GM21723 (cell line): Measurements from ENCODE around the gene PLPPR1.

Source experiments
- ATAC-seq: cut with Tn5 transposase; IDR thresholded peaks from one replicate; pipeline ENCODE4 v1.9.1; 2021; ENCODE audit warnings: mild to moderate bottlenecking, moderate library complexity; ENCODE audit not compliant: unreplicated experiment

PLPPR1 gene

DNA sequence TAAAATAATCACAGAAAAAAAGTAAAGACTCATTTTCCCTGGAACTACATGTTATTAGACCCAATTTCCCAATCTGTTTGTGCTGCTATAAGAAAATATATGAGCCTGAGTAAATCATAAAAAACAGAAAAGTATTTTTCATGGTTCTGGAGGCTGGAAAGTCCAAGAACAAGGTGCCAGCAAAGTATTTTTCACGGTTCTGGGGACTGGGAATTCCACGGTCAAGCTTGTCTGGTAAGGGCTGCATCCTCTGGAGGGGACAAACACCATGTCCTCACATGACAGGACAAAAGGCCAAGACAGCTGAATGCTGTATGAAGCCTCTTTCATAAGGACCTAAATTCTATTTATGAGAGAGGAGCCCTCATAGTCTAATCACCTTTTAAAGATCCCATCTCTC, 172.3 kb downstream of the PLPPR1 start:
- ATAC-seq, result no peak

DNA sequence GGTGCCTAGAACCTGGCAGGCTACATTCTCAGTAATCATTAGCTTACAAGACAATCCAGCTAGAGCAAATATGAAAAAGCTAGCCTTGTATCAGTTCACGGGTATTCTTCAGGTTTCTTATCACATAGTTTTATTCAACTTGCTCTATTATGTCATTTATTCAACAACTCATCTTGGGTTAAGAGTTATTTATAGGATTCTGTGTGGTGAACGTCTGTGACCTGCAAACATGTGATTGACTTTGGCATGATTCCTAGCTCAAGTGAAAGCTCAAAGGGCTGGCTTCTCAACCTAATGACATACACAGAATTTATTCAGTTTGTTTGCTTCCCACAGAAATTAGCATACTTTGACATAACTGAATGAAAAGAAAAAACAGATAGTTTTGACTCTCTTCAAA, 173.1 kb downstream of the PLPPR1 start:
- no peak for ATAC-seq

- no peak for ATAC-seq
These were observed 181.1 kb downstream of the PLPPR1 start for GRCh38 chr9:101209670-101210069.

DNA sequence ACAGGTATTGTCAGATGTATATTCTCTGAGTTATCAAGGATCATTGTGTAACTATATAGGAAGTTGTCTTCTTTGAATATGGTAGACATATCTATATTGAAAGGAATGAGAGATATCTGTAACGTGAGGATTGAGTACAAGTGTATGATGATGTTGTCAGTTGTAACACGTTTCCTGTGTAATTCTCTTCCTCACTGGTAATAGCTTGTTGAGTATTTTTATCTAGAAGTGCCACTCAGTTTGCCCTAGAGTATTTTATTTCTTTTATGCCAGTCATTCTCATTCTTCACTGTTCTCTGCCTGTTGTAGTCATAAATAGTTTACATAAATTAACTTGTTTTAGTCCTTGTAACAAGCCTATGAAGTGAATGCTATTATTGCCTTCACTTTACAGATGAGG, 184.1 kb downstream of the PLPPR1 start:
- no peak for ATAC-seq

GRCh38 chr9:101219030-101219429, 190.5 kb downstream of the PLPPR1 start:
- ATAC-seq, result no peak

DNA sequence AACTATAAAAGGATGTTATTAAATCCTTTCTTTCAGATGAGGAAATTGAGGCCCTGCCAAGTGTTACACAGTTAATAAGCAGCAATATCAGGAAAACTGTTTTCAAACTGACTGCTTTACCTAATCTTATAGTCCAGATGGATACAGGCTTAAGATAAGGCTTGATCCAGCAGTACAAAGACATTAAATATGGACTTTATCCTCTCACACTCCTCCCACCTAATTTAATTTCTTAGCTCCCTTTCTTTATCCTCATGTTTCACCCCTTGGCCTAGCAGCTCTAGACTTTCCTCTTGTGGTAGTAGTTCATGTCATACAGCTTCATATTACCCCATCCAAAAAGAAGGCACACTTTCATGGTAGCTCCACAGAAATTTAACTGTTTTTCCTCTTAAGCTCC, 191.8 kb downstream of the PLPPR1 start:
- ATAC-seq, result no peak

DNA sequence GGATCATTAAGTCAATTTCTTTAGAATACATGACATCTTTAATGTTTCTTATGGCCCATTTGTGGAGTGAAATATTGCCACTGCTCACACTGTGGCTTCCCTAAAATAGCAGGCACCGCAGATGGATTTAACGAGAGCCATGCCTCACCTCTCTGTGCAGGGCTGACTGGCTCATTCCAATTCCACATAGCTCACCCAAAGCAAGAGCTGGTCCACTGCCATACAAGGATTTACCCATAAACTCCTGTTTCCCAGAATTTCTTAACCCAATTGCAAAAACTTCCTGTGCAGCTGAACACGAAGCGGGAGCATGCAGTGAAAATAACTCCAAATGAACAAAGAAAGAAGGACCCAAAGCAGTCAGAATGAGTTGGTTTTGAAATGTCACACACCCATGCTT, 196.7 kb downstream of the PLPPR1 start:
- ATAC-seq, result no peak

GRCh38 chr9:101226161-101226560, 197.6 kb downstream of the PLPPR1 start:
- no peak for ATAC-seq

GRCh38 chr9:101226803-101227202, 198.3 kb downstream of the PLPPR1 start:
- ATAC-seq, result no peak

DNA sequence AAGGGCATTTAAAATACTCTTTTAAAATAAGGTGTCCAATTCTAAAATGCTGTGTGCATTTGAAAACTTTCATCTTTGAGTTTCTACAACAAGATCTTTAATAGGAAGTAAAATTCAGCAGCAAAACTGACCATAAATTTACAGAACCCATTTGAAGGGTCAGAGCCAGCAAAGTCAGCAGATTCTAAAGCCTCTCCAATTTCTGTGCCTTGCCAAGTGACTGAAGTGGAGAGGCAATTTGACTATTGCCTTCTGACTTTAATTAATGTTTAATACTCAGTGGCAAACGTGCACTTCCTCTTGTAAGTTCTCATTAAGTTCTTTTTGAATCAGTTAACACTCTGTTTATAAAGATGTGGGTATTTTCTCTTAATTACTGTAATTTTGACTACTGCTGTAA, 201.1 kb downstream of the PLPPR1 start:
- no peak for ATAC-seq

DNA sequence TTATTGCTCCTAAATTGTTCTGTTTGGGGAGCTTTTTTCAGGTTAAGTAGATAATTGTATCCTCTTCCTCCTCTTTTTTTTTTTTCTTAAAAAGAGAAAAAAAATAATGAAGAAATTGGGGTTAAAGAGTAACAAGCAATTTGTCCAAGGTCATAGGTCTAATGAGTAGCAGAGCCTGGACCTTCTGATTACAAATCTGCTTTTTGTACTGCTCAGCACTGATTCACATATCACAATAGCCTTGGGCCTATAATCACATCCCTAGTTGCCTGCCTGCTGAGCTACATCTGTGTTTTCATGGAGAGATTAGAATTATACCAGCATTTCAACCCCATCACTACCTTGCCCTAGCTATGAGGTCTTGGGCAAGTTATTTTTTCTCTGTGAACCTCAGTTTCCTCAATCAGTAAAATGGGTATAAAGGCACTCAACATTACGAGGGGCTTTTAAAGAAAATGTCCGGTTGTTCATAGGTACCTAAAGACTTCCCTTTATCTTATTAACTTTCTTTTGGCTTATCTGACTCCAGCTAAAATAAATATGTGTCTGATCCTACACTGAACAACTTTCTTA, 204.0 kb downstream of the PLPPR1 start:
- ATAC-seq, result no peak

DNA sequence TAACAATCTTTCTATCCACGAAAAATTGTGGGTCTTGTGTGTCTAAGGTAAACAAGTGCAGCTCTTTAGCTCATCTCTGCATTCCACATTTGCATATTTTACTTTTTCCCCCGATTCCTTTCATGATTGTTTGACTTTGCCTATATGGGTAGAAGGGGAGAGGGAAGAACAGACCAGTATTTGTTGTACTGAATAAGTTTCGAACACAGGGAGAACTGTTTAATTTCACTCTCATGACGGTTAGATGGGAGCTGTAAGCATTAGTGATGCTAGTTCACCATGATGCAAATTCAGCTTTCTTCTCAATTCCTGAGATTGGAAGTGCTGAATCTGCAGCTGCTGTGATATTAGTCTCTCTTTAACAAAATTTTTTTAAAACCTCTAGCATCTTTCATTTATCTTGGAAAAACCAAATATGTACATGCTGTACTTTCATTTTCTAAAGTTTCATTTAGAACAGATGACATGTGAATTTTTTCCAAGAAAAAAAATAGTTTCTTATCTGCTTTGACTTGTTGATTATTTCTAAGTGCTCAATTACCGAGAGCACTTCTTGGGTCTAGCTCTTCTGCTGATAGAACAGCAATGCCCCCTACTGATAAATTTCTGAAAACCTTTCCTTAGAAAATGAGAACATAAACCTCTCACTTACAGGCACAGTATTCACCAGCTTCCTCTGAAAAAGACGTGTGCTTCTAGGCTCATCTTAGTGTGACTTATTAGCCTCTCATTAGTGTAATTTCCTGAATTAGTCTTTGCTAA, 206.8 kb downstream of the PLPPR1 start:
- ATAC-seq, result no peak

GRCh38 chr9:101242651-101243050, 214.1 kb downstream of the PLPPR1 start:
- no peak for ATAC-seq

DNA sequence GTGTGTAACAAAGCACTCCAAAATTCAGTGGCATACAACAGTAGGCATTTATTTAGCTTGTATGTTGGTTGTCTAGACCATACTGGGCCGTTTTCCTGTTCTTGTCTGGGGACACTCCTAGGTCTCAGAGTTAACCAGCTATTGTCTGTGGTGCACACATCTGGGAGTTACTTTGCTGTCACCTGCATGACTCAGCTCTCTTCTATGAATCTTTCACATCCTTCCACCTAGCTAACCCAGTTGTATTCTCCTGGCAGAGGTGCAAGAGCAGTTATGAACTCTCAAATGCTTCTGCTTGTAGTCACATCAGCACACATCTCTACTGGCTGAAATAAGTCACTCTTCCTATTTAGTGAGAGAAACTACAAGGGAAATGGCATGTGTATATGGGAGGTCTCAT, 218.2 kb downstream of the PLPPR1 start:
- ATAC-seq, result no peak

- no peak for ATAC-seq
These were observed 218.8 kb downstream of the PLPPR1 start for GRCh38 chr9:101247297-101247696.

GRCh38 chr9:101254733-101255433, 226.4 kb downstream of the PLPPR1 start:
- no peak for ATAC-seq

GRCh38 chr9:101264727-101265126, 236.2 kb downstream of the PLPPR1 start:
- no peak for ATAC-seq

DNA sequence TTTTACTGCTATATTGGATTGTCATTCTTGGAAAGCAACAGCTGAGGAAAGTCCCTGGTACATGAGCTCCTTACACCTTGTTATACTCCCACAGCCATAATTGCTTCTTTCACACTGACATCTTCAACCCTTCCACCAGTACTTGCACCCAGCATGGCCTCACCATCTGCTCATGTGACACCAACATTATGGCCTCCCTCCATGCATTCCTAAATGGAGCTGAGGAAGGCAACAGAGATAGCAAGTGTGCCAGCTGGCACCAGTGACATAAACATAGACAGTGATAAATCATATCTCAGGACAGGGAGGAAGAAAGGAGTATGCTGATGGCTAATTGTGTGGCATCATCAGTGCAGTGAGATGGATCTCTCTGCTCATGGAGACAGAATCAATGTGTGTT, 236.7 kb downstream of the PLPPR1 start:
- no peak for ATAC-seq

GRCh38 chr9:101268426-101268825, 239.9 kb downstream of the PLPPR1 start:
- no peak for ATAC-seq

GRCh38 chr9:101269591-101270283, 241.2 kb downstream of the PLPPR1 start:
- no peak for ATAC-seq

DNA sequence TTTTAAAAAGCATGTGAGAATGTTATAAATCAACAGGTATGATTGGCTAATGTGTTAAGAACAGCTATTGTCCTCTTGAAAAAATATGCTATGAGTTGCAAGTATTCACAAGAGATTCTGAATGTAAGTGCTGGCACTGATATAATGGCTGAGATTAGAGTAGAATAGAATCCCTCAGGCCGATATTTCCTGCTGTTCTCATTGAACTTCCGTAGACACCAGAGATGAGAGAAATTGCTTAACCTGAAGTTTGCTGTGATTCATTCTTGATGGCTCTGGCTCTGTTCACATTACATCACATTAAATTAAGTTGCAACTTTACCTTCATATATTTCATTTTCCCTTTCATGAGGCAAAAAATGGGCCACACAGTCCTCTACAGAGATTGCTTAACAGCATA, 241.8 kb downstream of the PLPPR1 start:
- no peak for ATAC-seq

DNA sequence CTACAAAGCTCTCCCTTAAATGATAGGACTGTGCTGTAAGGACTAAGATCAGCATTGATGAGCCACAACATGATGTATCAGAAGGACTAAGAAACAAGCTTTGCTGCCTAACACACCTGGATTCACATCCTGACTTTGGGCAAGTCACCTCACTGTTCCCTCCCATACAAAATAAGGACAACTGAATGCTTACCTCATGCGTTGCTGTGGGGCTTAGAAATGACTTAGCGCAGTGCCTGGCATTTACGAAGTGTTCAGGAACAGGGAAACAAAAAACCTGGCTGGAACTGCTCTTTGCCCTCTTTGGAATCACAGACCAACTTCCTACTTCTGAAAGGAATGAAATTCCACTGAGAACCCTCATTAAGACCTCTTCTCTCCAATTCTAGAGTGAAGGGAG, 242.6 kb downstream of the PLPPR1 start:
- no peak for ATAC-seq
